HL-60 (cell line): ENCODE data around the gene TEKT2.
A peak's percentile ranks its signal among the peaks of the same experiment; 100 is the strongest.

Experiments used
- DNase-seq, 2 experiments: peaks; one replicate each; pipeline ENCODE4 v3.0.0-alpha.2; 2010 to 2020; ENCODE audit warnings: low read depth in 1 of 2, low spot score in 1 of 2
- H3K27ac ChIP-seq: fragments of 250-450 bp; sonication (Bioruptor Pico); replicated peaks from 2 replicates; pipeline ENCODE4 v1.5.1; 2020; ENCODE audit warnings: mild to moderate bottlenecking, moderate library complexity
- H3K27me3 ChIP-seq: fragments of 250-450 bp; sonication (Bioruptor Pico); 2 replicates; pipeline ENCODE4 v1.5.1; 2021; ENCODE audit warnings: mild to moderate bottlenecking, moderate library complexity; ENCODE audit not compliant: insufficient read depth, poor library complexity, severe bottlenecking
- H3K4me3 ChIP-seq: replicated peaks from 2 replicates; pipeline ENCODE4 v1.5.1; 2011; ENCODE audit warnings: mild to moderate bottlenecking, control low read depth, low read length; ENCODE audit not compliant: insufficient read depth
- GABPA ChIP-seq: IDR thresholded peaks from 2 replicates; pipeline ENCODE4 v1.6.1; 2012; ENCODE audit warnings: low read depth
- POLR2AphosphoS5 ChIP-seq: IDR thresholded peaks from 2 replicates; pipeline ENCODE4 v1.6.1; 2012; ENCODE audit warnings: low read depth
- REST ChIP-seq: IDR thresholded peaks from 2 replicates; pipeline ENCODE4 v1.6.1; 2012; ENCODE audit warnings: low read depth; ENCODE audit not compliant: insufficient replicate concordance
- SPI1 ChIP-seq: IDR thresholded peaks from 2 replicates; pipeline ENCODE4 v1.6.1; 2012; ENCODE audit warnings: low read depth, mild to moderate bottlenecking, borderline replicate concordance
- TF ChIP-seq, protein P1 (sequence below): IDR thresholded peaks from one replicate; pipeline ENCODE4 v1.5.1; 2011; ENCODE audit warnings: low read length, control low read depth, inconsistent platforms; ENCODE audit not compliant: insufficient read depth

TEKT2 gene

GRCh38 chr1:36087233-36088123 is 3.6 kb downstream of the TEKT2 start:
- TF ChIP-seq POLR2AphosphoS5 = no peak
- no peak for TF ChIP-seq GABPA
- TF ChIP-seq SPI1 = no peak
- TF ChIP-seq, protein P1, sequence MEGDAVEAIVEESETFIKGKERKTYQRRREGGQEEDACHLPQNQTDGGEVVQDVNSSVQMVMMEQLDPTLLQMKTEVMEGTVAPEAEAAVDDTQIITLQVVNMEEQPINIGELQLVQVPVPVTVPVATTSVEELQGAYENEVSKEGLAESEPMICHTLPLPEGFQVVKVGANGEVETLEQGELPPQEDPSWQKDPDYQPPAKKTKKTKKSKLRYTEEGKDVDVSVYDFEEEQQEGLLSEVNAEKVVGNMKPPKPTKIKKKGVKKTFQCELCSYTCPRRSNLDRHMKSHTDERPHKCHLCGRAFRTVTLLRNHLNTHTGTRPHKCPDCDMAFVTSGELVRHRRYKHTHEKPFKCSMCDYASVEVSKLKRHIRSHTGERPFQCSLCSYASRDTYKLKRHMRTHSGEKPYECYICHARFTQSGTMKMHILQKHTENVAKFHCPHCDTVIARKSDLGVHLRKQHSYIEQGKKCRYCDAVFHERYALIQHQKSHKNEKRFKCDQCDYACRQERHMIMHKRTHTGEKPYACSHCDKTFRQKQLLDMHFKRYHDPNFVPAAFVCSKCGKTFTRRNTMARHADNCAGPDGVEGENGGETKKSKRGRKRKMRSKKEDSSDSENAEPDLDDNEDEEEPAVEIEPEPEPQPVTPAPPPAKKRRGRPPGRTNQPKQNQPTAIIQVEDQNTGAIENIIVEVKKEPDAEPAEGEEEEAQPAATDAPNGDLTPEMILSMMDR = no peak
- no peak for TF ChIP-seq REST
- no peaks in the 10 kb centered on the region for H3K27me3 ChIP-seq
- no peak overlapping the region for H3K4me3 ChIP-seq

DNA sequence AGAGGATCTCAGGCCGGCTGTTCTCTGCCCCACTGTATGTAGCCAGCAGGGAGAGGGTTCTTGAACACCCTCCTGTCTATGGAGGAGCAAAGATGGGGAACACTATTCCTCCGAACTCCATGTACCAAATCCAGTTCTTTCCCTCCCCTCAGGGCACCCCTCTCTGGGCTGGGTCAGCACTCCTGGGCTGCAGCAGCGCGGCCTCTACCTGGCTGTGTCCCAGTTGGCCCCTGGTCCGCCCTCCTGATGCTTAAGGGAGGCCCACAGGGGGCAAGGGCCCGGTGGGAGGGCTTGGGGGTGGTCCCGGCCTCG is 4.3 kb downstream of the TEKT2 start:
- no peak for DNase-seq
- no peak for TF ChIP-seq REST
- no peak for TF ChIP-seq SPI1
- TF ChIP-seq POLR2AphosphoS5 = no peak
- TF ChIP-seq, protein P1 = no peak
- TF ChIP-seq GABPA = no peak
- Histone ChIP-seq H3K27me3 (no peaks in the 10 kb centered on the region), H3K4me3 (peak overlapping the region; percentile 97), H3K27ac (peak overlapping the region; percentile 77)

More at GRCh38 chr1:36087233-36088123, 3.6 kb downstream of the TEKT2 start:
- no peak overlapping the region for H3K27ac ChIP-seq
- DNase-seq = no peak

- Histone ChIP-seq H3K4me3 (peak within 1 kb of the TSS; percentile 97), H3K27ac (peak within 1 kb of the TSS; percentile 77), H3K27me3 (no peaks in the 10 kb centered on the region)
- peak; percentile 90 to 93 for DNase-seq
- TF ChIP-seq GABPA = peak; percentile 96
- peak; percentile 70 for TF ChIP-seq REST
- TF ChIP-seq, protein P1 = peak; percentile 97
- peak; percentile 96 for TF ChIP-seq POLR2AphosphoS5
- peak; percentile 68 for TF ChIP-seq SPI1
These were observed 4.9 kb downstream of the TEKT2 start, which contains the start of gene ADPRS for GRCh38 chr1:36088577-36089392. Gene ADPRS, plus strand, starts transcription at chr1:36088892. Its CDS starts 13 bp downstream, at chr1:36088905.
